K562 (cell line): Measurements from ENCODE around the gene TTC9C. TPM values are rescaled to one million over a fixed set of nuclear protein-coding genes. Genes with fewer than 3 reads are reported as not detected.

ENCODE experiments used
- ARHGAP35 ChIP-seq: fragments of 450-650 bp; IDR thresholded peaks from 2 replicates; pipeline ENCODE4 v1.6.1; 2018; ENCODE audit not compliant: partially characterized antibody
- BACH1 ChIP-seq: fragments of 200-800 bp; sonication (Bioruptor generic); IDR thresholded peaks from 2 replicates; pipeline ENCODE4 v1.6.1; 2016; ENCODE audit warnings: missing genetic modification characterization, missing compliant biosample characterization
- GABPA ChIP-seq: fragments of 200-800 bp; sonication (Bioruptor generic); conservative IDR thresholded peaks from 2 replicates; pipeline ENCODE4 v1.6.1; 2016; ENCODE audit warnings: low read depth, missing genetic modification characterization, missing compliant biosample characterization
- MTA2 ChIP-seq: fragments of 450-650 bp; IDR thresholded peaks from 2 replicates; pipeline ENCODE4 v1.6.1; 2016; ENCODE audit warnings: low read depth
- NFATC3 ChIP-seq: fragments of 450-650 bp; IDR thresholded peaks from 2 replicates; pipeline ENCODE4 v1.6.1; 2017; ENCODE audit warnings: mild to moderate bottlenecking
- RBM17 ChIP-seq: fragments of 200-400 bp; formaldehyde crosslinking; IDR thresholded peaks from 2 replicates; pipeline ENCODE4 v1.6.1; 2017; ENCODE audit warnings: low read depth, mild to moderate bottlenecking, low read length, borderline replicate concordance
- SIN3B ChIP-seq: fragments of 450-650 bp; IDR thresholded peaks from 2 replicates; pipeline ENCODE4 v1.6.1; 2017; ENCODE audit warnings: low read depth, mild to moderate bottlenecking, moderate library complexity
- SRF ChIP-seq, 2 experiments: fragments of 250-450, 450-650 bp in 1 of 2; sonication (Bioruptor Pico) in 1 of 2; sonication (generic) in 1 of 2; formaldehyde crosslinking; IDR thresholded peaks; 2 replicates each; pipeline versions ENCODE4 v1.5.0 to v1.5.1; 2020 to 2022; ENCODE audit warnings: mild to moderate bottlenecking in 1 of 2, missing genetic modification reagents in 1 of 2
- STAT5B ChIP-seq: fragments of 250-450 bp; sonication (Bioruptor Pico); IDR thresholded peaks from 2 replicates; pipeline ENCODE4 v1.8.0; 2021; ENCODE audit warnings: mild to moderate bottlenecking, inconsistent platforms
- TOE1 ChIP-seq, 2 experiments: fragments of 450-650 bp in 1 of 2; sonication (generic) in 1 of 2; formaldehyde crosslinking in 1 of 2; IDR thresholded peaks; 2 replicates each; pipeline versions ENCODE4 v1.7.1 to v1.8.0; 2016 to 2022; ENCODE audit warnings: borderline replicate concordance in 2 of 2, mild to moderate bottlenecking in 2 of 2, antibody characterized with exemption in 1 of 2, inconsistent platforms in 1 of 2, low read depth in 1 of 2, missing genetic modification reagents in 1 of 2, moderate library complexity in 1 of 2
- ZNF165 ChIP-seq: fragments of 250-450 bp; sonication (Bioruptor Pico); IDR thresholded peaks from 2 replicates; pipeline ENCODE4 v1.4.0; 2020; ENCODE audit warnings: borderline replicate concordance
- ZNF24 ChIP-seq: fragments of 450-650 bp; IDR thresholded peaks from 2 replicates; pipeline ENCODE4 v1.6.1; 2016
- polyA plus RNA-seq, 8 experiments: library from polyadenylated mRNA; depleted of rRNA in 4 of 8; stranded (reverse) in 5 of 8; unstranded in 3 of 8; fragments of >200 nt; fragmentation: Nextera tagmentation in 2 of 8; fragmentation: Illumina TruSeq in 1 of 8; extraction: Ambion mirVana in 2 of 8; extraction: Trizol in 1 of 8; gene quantifications; 2 replicates each; pipeline versions ENCODE4 v1.2.1 to v1.2.3, GENCODE V29; 2011 to 2014; ENCODE audit warnings: inconsistent platforms in 1 of 8, missing spikeins in 1 of 8
- total RNA-seq, 7 experiments: library from RNA; depleted of rRNA in 6 of 7; stranded (reverse); fragments of >200 nt in 6 of 7; fragmentation: Illumina TruSeq in 2 of 7; extraction: Trizol in 2 of 7; gene quantifications; 2 replicates each; pipeline versions ENCODE4 v1.2.1 to v1.2.3, GENCODE V29; 2011 to 2021; ENCODE audit warnings: low replicate concordance in 1 of 7
- TF ChIP-seq, protein P1 (sequence below), 2 experiments: IDR thresholded peaks; 2 replicates each; pipeline ENCODE4 v1.6.1; 2012; ENCODE audit warnings: improper control_type of control experiment in 2 of 2, low read depth in 2 of 2, low read length in 2 of 2, borderline replicate concordance in 1 of 2
- TF ChIP-seq, protein P2 (sequence below), 2 experiments: fragments of 450-650 bp; IDR thresholded peaks; 2 replicates each; pipeline ENCODE4 v1.6.1; 2016
- TF ChIP-seq, protein P3 (sequence below): fragments of 250-450 bp; sonication (Bioruptor Pico); IDR thresholded peaks from 2 replicates; pipeline ENCODE4 v1.8.0; 2022; ENCODE audit warnings: moderate library complexity, mild to moderate bottlenecking, inconsistent platforms

TTC9C gene
- total and polyA plus RNA-seq, 9 of the 15 experiments (the other 6 are each of a cell fraction or from before 2014, with no cell fraction given): 32.8 to 59.0 (median 37.1) TPM

DNA sequence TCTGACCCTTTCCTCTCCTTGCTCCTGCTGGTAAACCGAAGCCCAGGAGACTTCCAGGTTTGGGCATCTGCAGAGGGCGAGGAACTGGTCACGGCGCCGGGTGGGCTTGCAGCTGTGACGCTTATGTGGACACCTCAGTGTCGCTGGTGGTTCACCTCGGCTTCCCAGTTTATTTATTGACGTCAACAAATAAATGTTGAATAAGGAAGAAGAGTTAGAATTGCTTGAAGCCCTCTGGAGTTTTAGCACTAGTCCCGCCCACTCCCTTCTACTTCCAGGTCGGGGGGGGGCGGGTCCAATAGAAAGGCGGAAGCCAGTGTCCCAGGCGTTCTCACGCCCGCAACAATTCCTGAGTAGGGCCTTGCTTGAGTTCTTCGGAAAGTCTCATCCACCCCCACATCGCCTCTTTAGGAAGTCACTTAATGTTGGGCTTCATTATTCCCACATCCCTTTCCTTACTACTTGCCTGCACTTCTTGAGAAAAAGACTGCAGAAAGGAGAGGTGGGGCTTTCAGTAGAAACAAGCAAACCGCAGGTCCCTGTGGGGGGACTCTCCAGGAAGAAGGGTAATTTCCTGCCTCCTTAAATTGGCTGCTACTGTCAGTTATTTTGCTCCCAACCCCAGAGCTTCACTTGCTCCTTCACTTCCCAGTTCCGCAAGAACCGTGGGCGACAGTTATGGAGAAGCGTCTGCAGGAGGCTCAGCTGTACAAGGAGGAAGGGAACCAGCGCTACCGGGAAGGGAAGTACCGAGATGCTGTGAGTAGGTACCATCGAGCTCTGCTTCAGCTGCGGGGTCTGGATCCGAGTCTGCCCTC is at the start of gene TTC9C (continued):
- TF ChIP-seq, protein P1, sequence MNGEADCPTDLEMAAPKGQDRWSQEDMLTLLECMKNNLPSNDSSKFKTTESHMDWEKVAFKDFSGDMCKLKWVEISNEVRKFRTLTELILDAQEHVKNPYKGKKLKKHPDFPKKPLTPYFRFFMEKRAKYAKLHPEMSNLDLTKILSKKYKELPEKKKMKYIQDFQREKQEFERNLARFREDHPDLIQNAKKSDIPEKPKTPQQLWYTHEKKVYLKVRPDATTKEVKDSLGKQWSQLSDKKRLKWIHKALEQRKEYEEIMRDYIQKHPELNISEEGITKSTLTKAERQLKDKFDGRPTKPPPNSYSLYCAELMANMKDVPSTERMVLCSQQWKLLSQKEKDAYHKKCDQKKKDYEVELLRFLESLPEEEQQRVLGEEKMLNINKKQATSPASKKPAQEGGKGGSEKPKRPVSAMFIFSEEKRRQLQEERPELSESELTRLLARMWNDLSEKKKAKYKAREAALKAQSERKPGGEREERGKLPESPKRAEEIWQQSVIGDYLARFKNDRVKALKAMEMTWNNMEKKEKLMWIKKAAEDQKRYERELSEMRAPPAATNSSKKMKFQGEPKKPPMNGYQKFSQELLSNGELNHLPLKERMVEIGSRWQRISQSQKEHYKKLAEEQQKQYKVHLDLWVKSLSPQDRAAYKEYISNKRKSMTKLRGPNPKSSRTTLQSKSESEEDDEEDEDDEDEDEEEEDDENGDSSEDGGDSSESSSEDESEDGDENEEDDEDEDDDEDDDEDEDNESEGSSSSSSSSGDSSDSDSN (IDR thresholded peaks at IDR 0.05; ENCODE audit: borderline replicate concordance in 1 of 2, low read depth in 2 of 2, low read length in 2 of 2): 0 out of 4 replicates have a peak, but pooled peaks of 1 of the 2 experiments have one; percentile 66
- TF ChIP-seq ZNF24: no peak
- TF ChIP-seq GABPA (tag): peak; percentile 98
- TF ChIP-seq NFATC3: no peak
- TF ChIP-seq, protein P2, sequence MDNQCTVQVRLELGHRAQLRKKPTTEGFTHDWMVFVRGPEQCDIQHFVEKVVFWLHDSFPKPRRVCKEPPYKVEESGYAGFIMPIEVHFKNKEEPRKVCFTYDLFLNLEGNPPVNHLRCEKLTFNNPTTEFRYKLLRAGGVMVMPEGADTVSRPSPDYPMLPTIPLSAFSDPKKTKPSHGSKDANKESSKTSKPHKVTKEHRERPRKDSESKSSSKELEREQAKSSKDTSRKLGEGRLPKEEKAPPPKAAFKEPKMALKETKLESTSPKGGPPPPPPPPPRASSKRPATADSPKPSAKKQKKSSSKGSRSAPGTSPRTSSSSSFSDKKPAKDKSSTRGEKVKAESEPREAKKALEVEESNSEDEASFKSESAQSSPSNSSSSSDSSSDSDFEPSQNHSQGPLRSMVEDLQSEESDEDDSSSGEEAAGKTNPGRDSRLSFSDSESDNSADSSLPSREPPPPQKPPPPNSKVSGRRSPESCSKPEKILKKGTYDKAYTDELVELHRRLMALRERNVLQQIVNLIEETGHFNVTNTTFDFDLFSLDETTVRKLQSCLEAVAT (IDR thresholded peaks at IDR 0.05): peak in 1 of 2 experiments; percentile 24; a peak in 1 of 4 replicates
- peak; percentile 42 for TF ChIP-seq SIN3B
- no peak for TF ChIP-seq ARHGAP35
- no peak for TF ChIP-seq BACH1 (tag)
- peak; percentile 53; the same call in 1 of the 2 replicates for TF ChIP-seq MTA2
- peak; percentile 45; the same call in 1 of the 2 replicates for TF ChIP-seq TOE1 (IDR thresholded peaks at IDR 0.05; ENCODE audit: borderline replicate concordance)
- no peak for TF ChIP-seq TOE1 (CRISPR knock-in tag; IDR thresholded peaks at IDR 0.05; ENCODE audit: borderline replicate concordance, low read depth)
- no peak for TF ChIP-seq STAT5B (CRISPR knock-in tag)
- no peak for TF ChIP-seq ZNF165 (CRISPR knock-in tag)
- TF ChIP-seq, protein P3, sequence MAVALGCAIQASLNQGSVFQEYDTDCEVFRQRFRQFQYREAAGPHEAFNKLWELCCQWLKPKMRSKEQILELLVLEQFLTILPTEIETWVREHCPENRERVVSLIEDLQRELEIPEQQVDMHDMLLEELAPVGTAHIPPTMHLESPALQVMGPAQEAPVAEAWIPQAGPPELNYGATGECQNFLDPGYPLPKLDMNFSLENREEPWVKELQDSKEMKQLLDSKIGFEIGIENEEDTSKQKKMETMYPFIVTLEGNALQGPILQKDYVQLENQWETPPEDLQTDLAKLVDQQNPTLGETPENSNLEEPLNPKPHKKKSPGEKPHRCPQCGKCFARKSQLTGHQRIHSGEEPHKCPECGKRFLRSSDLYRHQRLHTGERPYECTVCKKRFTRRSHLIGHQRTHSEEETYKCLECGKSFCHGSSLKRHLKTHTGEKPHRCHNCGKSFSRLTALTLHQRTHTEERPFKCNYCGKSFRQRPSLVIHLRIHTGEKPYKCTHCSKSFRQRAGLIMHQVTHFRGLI: no peak
- 0 out of 4 replicates have a peak, but pooled peaks of 1 of the 2 experiments have one; percentile 40 for TF ChIP-seq SRF (CRISPR knock-in tag; IDR thresholded peaks at IDR 0.05)
- TF ChIP-seq RBM17: no peak
- TF ChIP-seq, all 486 proteins: peak for 92
